ENCODE results near the gene PCMT1. TPM values are rescaled to one million over a fixed set of nuclear protein-coding genes. Genes with fewer than 3 reads are reported as not detected.
A peak's percentile ranks its signal among the peaks of the same experiment; 100 is the strongest.

The PCMT1 gene
- total RNA-seq, 1 donor: 126 TPM

DNA sequence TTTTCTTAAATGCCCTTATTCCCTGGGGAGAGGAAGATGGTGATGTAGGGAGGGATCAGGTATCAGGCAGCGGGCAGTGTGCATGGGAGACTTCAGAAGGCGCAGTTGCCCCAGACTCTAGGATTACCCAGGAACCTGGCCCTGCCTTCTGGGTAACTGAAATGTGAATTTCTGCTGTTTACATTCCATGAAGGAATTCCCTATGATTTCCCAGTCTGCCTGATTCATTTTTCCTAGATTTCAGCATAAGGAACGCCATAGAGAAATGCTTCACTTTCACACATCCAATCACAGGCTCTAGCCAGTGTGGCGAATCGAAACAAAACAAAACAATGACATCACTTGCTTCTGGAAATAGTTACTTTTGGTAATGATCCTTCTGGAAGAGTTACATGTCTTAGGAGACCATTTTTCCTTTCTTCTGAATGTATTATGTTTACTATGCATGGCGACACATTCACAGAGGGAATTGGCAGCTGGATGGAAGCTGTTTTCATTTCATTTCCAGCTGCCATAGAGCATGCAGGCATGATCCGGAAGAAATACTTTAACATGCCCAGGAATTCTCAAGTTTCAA, 81.3 kb downstream of the PCMT1 start:
- no peak overlapping the region for H3K4me3 ChIP-seq (ENCODE audit: low read depth, low read length)
- TF ChIP-seq, protein P1, sequence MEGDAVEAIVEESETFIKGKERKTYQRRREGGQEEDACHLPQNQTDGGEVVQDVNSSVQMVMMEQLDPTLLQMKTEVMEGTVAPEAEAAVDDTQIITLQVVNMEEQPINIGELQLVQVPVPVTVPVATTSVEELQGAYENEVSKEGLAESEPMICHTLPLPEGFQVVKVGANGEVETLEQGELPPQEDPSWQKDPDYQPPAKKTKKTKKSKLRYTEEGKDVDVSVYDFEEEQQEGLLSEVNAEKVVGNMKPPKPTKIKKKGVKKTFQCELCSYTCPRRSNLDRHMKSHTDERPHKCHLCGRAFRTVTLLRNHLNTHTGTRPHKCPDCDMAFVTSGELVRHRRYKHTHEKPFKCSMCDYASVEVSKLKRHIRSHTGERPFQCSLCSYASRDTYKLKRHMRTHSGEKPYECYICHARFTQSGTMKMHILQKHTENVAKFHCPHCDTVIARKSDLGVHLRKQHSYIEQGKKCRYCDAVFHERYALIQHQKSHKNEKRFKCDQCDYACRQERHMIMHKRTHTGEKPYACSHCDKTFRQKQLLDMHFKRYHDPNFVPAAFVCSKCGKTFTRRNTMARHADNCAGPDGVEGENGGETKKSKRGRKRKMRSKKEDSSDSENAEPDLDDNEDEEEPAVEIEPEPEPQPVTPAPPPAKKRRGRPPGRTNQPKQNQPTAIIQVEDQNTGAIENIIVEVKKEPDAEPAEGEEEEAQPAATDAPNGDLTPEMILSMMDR (IDR thresholded peaks at IDR 0.05; ENCODE audit: insufficient read depth, low read depth, low read length): no peak
- DNase-seq (ENCODE audit: low read depth): no peak

DNA sequence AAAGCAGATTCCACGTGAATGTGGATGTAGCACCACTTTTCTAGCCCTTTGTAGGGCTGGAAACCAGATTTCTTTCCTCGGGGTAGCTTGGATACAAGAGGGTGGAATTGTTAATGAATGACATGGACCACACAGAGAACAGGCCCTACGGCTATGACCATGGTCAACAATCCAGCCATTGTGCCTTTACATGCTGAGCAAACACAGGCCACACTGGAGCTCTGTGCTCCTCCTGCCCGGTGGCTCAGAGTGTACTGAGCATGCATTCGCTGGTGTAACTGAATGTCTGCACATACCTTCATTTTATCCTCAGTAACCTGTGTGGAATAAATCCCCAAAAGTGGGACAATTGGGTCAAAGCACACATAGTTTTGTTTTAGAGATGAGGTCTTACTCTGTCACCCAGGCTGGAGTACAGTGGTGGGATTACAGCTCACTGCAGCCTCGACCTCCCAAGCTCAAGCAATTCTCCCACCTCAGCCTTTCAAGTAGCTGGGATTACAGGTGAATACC, 81.8 kb downstream of the PCMT1 start:
- no peak for DNase-seq (ENCODE audit: low read depth)
- no peak overlapping the region for H3K4me3 ChIP-seq (ENCODE audit: low read depth, low read length)
- TF ChIP-seq, protein P1 (IDR thresholded peaks at IDR 0.05; ENCODE audit: insufficient read depth, low read depth, low read length): no peak

DNA sequence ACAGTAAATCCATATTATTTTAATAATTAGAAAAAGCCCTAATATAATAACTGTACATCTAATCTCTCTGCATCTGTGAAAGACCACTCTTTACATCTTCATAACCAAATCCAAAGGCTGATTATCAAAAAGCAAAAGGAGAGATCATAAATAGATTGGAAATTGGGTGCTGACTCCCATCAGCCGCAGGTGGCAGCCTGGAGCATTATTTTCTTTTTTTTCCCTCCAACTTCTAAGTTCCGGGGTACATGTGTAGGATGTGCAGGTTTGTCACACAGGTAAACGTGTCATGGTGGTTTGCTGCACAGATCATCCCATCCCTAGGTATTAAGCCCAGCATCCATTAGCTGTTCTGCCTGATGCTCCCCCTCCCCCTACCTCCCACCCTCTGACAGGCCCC, 84.1 kb downstream of the PCMT1 start:
- DNase-seq (ENCODE audit: low read depth): no peak
- no peak overlapping the region for H3K4me3 ChIP-seq (ENCODE audit: low read depth, low read length)
- TF ChIP-seq, protein P1 (IDR thresholded peaks at IDR 0.05; ENCODE audit: insufficient read depth, low read depth, low read length): no peak

DNA sequence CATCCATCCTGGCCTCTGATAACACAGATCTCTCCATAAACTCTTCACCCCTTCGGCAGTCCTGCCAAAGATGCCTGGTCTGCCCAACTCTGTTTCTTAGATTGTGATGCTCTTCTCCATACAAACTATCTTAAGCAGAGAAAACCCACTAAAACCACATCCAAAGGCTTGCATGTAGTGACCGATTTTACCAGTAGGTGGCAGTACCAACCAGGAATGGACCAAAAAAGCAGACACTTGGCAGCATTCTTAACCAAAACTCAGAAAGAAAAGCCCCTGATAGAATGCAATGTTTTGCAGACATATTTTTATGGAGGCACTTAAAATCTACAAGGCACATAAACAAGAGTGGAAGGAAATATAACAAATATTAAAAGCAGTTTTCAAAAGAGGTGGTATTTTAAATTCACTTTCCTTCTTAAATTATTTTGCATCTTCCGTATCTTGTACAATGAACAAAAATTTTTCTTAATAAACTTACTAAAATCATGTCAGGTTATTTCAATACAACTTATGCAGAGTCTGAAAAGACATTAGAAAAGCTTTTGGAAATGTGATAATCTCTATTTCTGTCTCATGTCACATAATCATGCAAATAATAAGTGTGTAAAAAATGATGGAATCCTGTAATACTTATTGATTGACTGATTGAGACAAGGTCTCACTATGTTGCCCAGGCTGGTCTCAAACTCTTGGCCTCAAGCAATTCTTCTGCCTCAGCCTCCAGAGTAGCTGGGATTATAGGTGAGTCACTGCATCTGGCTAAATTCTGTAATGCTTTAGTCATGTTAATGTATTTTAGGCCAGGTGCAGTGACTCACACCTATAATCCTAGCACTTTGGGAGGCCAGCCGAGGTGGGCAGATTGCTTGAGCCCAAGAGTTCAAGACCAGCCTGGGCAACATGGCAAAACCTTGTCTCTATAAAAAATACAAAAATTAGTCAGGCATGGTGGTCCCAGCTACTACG, 85.3 kb downstream of the PCMT1 start:
- no peak overlapping the region for H3K4me3 ChIP-seq (ENCODE audit: low read depth, low read length)
- TF ChIP-seq, protein P1 (IDR thresholded peaks at IDR 0.05; ENCODE audit: insufficient read depth, low read depth, low read length): peak; percentile 88
- peak; percentile 74 for DNase-seq (ENCODE audit: low read depth)

DNA sequence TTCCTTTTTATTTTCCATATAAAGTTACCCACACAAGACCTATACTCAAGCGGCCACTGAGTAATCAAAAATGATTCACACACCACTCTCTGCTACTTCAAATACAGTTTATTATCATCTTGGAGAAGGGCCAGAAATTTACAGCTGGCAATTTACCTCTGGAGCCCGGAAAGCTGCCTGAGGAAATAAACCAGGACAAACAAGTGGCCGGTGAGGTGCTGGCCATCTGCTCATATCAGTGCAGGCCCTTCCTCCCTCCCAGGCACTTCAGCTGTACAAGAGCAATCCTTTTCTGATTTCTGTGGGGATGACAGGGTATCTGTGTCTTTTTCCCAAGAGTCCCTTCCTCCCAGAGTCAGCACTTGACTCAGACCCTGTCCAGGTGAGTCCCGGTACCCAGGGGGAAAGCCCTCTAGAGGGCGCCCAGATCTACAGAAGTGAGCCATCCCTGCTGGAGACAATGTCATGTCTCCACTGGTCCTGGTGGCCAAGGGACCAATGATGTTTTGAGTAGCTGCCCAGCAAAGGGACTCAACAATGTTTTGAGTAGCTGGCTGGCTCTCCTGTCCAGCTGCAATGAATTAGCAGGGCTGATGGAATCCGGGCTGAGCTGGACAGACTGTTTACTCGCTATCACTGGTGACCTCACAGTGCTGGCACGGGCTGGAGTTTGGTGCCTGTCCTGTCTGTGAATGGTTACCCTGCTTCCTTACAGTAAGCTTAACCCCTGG, 91.0 kb downstream of the PCMT1 start:
- TF ChIP-seq, protein P1 (IDR thresholded peaks at IDR 0.05; ENCODE audit: insufficient read depth, low read depth, low read length): peak; percentile 72
- DNase-seq (ENCODE audit: low read depth): peak; percentile 76
- H3K4me3 ChIP-seq (ENCODE audit: low read depth, low read length): no peak overlapping the region

DNA sequence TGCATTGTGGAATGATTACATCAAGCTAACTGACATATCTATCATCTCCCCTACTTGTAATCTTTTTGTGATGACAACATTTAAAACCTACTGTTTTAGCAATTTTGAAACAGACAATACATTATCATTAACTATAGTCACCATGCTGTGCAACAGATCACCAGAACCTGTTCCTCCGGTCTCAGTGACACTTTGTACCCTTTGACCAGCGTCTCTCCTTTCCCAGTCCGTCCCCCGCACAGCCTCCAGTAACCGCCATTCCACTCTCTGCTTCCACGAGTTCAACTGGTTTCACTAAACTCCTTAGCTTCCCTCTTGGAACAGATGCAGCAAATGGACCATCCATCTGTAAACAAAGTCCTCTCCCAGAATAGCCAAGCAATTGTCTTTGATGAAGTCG, 92.8 kb downstream of the PCMT1 start:
- TF ChIP-seq, protein P1 (IDR thresholded peaks at IDR 0.05; ENCODE audit: insufficient read depth, low read depth, low read length): no peak
- no peak overlapping the region for H3K4me3 ChIP-seq (ENCODE audit: low read depth, low read length)
- DNase-seq (ENCODE audit: low read depth): no peak

All from fibroblast of villous mesenchyme (primary cell).